Mesenchymal stem cell (in vitro differentiated cells and primary cell): Measurements from ENCODE around the gene CRB2.

Experiments used
- DNase-seq: peaks from one replicate; pipeline ENCODE4 v3.0.0-alpha.2; 2013
- H2AFZ ChIP-seq: one replicate; pipeline ENCODE4 v1.6.1; 2013; ENCODE audit warnings: low read depth, mild to moderate bottlenecking, control low read depth, inconsistent platforms, low read length, moderate library complexity
- H2AK5ac ChIP-seq: 2 replicates; pipeline ENCODE4 v1.6.1; 2013; ENCODE audit warnings: low read length, moderate library complexity, mild to moderate bottlenecking, inconsistent platforms; ENCODE audit not compliant: severe bottlenecking
- H2BK120ac ChIP-seq: one replicate; pipeline ENCODE4 v1.6.1; 2013; ENCODE audit warnings: low read depth, mild to moderate bottlenecking, inconsistent platforms, low read length, moderate library complexity
- H2BK12ac ChIP-seq, 2 experiments: one replicate each; pipeline ENCODE4 v1.6.1; 2013; ENCODE audit warnings: inconsistent platforms in 2 of 2, low read length in 2 of 2, mild to moderate bottlenecking in 2 of 2, moderate library complexity in 2 of 2, control low read depth in 1 of 2
- H2BK15ac ChIP-seq: one replicate; pipeline ENCODE4 v1.6.1; 2013; ENCODE audit warnings: mild to moderate bottlenecking, low read depth, inconsistent platforms; ENCODE audit not compliant: poor library complexity, severe bottlenecking
- H2BK5ac ChIP-seq: 2 replicates; pipeline ENCODE4 v1.6.1; 2013; ENCODE audit warnings: low read depth, mild to moderate bottlenecking, low read length, control low read depth, inconsistent platforms; ENCODE audit not compliant: poor library complexity, severe bottlenecking
- H3K14ac ChIP-seq, 2 experiments: one replicate each; pipeline ENCODE4 v1.6.1; 2013; ENCODE audit warnings: inconsistent platforms in 2 of 2, low read length in 2 of 2, control low read depth in 1 of 2, mild to moderate bottlenecking in 1 of 2, moderate library complexity in 1 of 2
- H3K18ac ChIP-seq, 2 experiments: one replicate each; pipeline ENCODE4 v1.6.1; 2013; ENCODE audit warnings: inconsistent platforms in 2 of 2, low read length in 2 of 2, control low read depth in 1 of 2, low read depth in 1 of 2, mild to moderate bottlenecking in 1 of 2
- H3K23ac ChIP-seq, 2 experiments: one replicate each; pipeline ENCODE4 v1.6.1; 2013; ENCODE audit warnings: inconsistent platforms in 2 of 2, low read length in 2 of 2, mild to moderate bottlenecking in 2 of 2, moderate library complexity in 2 of 2, control low read depth in 1 of 2
- H3K27ac ChIP-seq: 2 replicates; pipeline ENCODE4 v1.5.1; 2013; ENCODE audit warnings: mild to moderate bottlenecking, moderate library complexity, low read length, control low read depth, inconsistent platforms; ENCODE audit not compliant: poor library complexity, severe bottlenecking
- H3K27me3 ChIP-seq, 2 experiments: 2 replicates each; pipeline versions ENCODE4 v1.6.1 to v1.7.0; 2013; ENCODE audit warnings: low read length in 2 of 2, mild to moderate bottlenecking in 2 of 2, moderate library complexity in 2 of 2, control low read depth in 1 of 2, inconsistent platforms in 1 of 2; ENCODE audit not compliant: control insufficient read depth in 1 of 2, insufficient read depth in 1 of 2
- H3K36me3 ChIP-seq, 2 experiments: 2 replicates each; pipeline versions ENCODE4 v1.6.1 to v1.7.0; 2013; ENCODE audit warnings: low read length in 2 of 2, control low read depth in 1 of 2, inconsistent platforms in 1 of 2, low read depth in 1 of 2, mild to moderate bottlenecking in 1 of 2; ENCODE audit not compliant: insufficient read depth in 2 of 2, control insufficient read depth in 1 of 2
- H3K4ac ChIP-seq, 2 experiments: one replicate each; pipeline ENCODE4 v1.6.1; 2013; ENCODE audit warnings: inconsistent platforms in 2 of 2, low read length in 2 of 2, mild to moderate bottlenecking in 2 of 2, moderate library complexity in 2 of 2, control low read depth in 1 of 2, low read depth in 1 of 2
- H3K4me1 ChIP-seq: 2 replicates; pipeline ENCODE4 v1.6.1; 2013; ENCODE audit warnings: low read depth, low read length, control low read depth; ENCODE audit not compliant: control insufficient read depth, insufficient read depth
- H3K4me2 ChIP-seq: 2 replicates; pipeline ENCODE4 v1.6.1; 2013; ENCODE audit warnings: low read length, mild to moderate bottlenecking, inconsistent platforms; ENCODE audit not compliant: poor library complexity, severe bottlenecking
- H3K4me3 ChIP-seq, 2 experiments: 2 replicates each; pipeline versions ENCODE4 v1.5.1 to v1.7.0; 2013; ENCODE audit warnings: low read length in 2 of 2, mild to moderate bottlenecking in 2 of 2, control low read depth in 1 of 2, low read depth in 1 of 2; ENCODE audit not compliant: insufficient read depth in 1 of 2
- H3K79me1 ChIP-seq: replicated peaks from 2 replicates; pipeline ENCODE4 v1.6.1; 2013; ENCODE audit warnings: mild to moderate bottlenecking, control low read depth, low read length, inconsistent platforms; ENCODE audit not compliant: poor library complexity, severe bottlenecking
- H3K9ac ChIP-seq: 2 replicates; pipeline ENCODE4 v1.7.0; 2013; ENCODE audit warnings: mild to moderate bottlenecking, low read length, moderate library complexity
- H3K9me3 ChIP-seq: 2 replicates; pipeline ENCODE4 v1.7.0; 2013; ENCODE audit warnings: mild to moderate bottlenecking, low read length; ENCODE audit not compliant: control insufficient read depth
- H4K8ac ChIP-seq: one replicate; pipeline ENCODE4 v1.6.1; 2013; ENCODE audit warnings: inconsistent platforms, mild to moderate bottlenecking, low read length, moderate library complexity
- H4K91ac ChIP-seq: one replicate; pipeline ENCODE4 v1.6.1; 2013; ENCODE audit warnings: mild to moderate bottlenecking, low read length, inconsistent platforms
- WGBS: methylation state at CpG from one replicate; pipeline ENCODE4 v1.1.7; 2013; ENCODE audit warnings: mixed read lengths; 5-methylcytosine and 5-hydroxymethylcytosine counted together

Gene CRB2

GRCh38 chr9:123378025-123378424 lies 22.0 kb downstream of the CRB2 start:
- Histone ChIP-seq H3K4me3 (no peak overlapping the region), H3K14ac (no peak overlapping the region), H2BK120ac (no peak overlapping the region), H3K27ac (no peak overlapping the region), H2BK5ac (no peak overlapping the region), H4K91ac (no peak overlapping the region), H3K9ac (no peak overlapping the region), H3K23ac (no peak overlapping the region), H3K18ac (no peak overlapping the region), H3K4me1 (peaks cover 50% of the 10 kb centered on the region), H3K4me2 (no peak overlapping the region), H2AFZ (no peak overlapping the region), H3K4ac (no peak overlapping the region), H2BK15ac (no peak overlapping the region), H2BK12ac (no peak overlapping the region), H3K9me3 (no peaks in the 10 kb centered on the region), H3K36me3 (peaks cover 0 to 2% of the 10 kb centered on the region in 2 experiments), H3K27me3 (peaks cover 0 to 50% of the 10 kb centered on the region in 2 experiments), H3K79me1 (no peaks in the 10 kb centered on the region), H4K8ac (peak overlapping the region; percentile 9), H2AK5ac (peak overlapping the region; percentile 1)
- 79% methylated on average over 10 of the region's 10 CpGs for WGBS
- DNase-seq: no peak

GRCh38 chr9:123378956-123379660 lies 23.1 kb downstream of the CRB2 start:
- H3K4me1 ChIP-seq: peaks cover 44% of the 10 kb centered on the region
- no peaks in the 10 kb centered on the region for H3K79me1 ChIP-seq
- no peak overlapping the region for H3K14ac ChIP-seq
- H3K9me3 ChIP-seq: no peaks in the 10 kb centered on the region
- no peak overlapping the region for H3K23ac ChIP-seq
- H3K4me3 ChIP-seq: no peak overlapping the region
- peaks cover 0 to 44% of the 10 kb centered on the region in 2 experiments for H3K27me3 ChIP-seq
- H3K36me3 ChIP-seq: peaks cover 0 to 6% of the 10 kb centered on the region in 2 experiments
- H3K4ac ChIP-seq: no peak overlapping the region
- no peak overlapping the region for H2AFZ ChIP-seq
- no peak overlapping the region for H2BK15ac ChIP-seq
- no peak overlapping the region for H3K27ac ChIP-seq
- H3K18ac ChIP-seq: no peak overlapping the region
- H2BK120ac ChIP-seq: no peak overlapping the region
- WGBS: 93% methylated on average over 30 of the region's 30 CpGs
- no peak overlapping the region for H4K8ac ChIP-seq
- no peak overlapping the region for H3K4me2 ChIP-seq
- no peak overlapping the region for H2AK5ac ChIP-seq
- no peak for DNase-seq
- no peak overlapping the region for H4K91ac ChIP-seq
- no peak overlapping the region for H2BK5ac ChIP-seq
- H2BK12ac ChIP-seq: no peak overlapping the region
- H3K9ac ChIP-seq: no peak overlapping the region

GRCh38 chr9:123380852-123381705 lies 25.1 kb downstream of the CRB2 start:
- DNase-seq: no peak
- Histone ChIP-seq H3K27me3 (peaks cover 0 to 24% of the 10 kb centered on the region in 2 experiments), H3K4ac (no peak overlapping the region), H3K4me2 (no peak overlapping the region), H3K23ac (no peak overlapping the region), H3K36me3 (peaks cover 0 to 6% of the 10 kb centered on the region in 2 experiments), H3K9me3 (no peaks in the 10 kb centered on the region), H3K4me1 (peaks cover 25% of the 10 kb centered on the region), H2BK5ac (no peak overlapping the region), H2AFZ (no peak overlapping the region), H3K79me1 (no peaks in the 10 kb centered on the region), H3K18ac (no peak overlapping the region), H2BK120ac (no peak overlapping the region), H3K4me3 (no peak overlapping the region), H2AK5ac (no peak overlapping the region), H2BK12ac (no peak overlapping the region), H3K9ac (no peak overlapping the region), H2BK15ac (no peak overlapping the region), H4K91ac (no peak overlapping the region), H3K14ac (no peak overlapping the region), H4K8ac (no peak overlapping the region), H3K27ac (no peak overlapping the region)
- 90% methylated on average over 27 of the region's 28 CpGs for WGBS
